Panc1 (cell line): Measurements from ENCODE around the gene MLNR. TPM values are rescaled to one million over a fixed set of nuclear protein-coding genes. Genes with fewer than 3 reads are reported as not detected.

Source experiments
- ATAC-seq: fragments of 200-7000 bp; cut with Tn5 transposase; 2 replicates; pipeline ENCODE4 v1.9.1; 2020; ENCODE audit warnings: mild to moderate bottlenecking, moderate library complexity
- BruUV-seq: library from RNA; stranded (reverse); fragments of 400-500 nt; replicated peaks from 2 replicates; lab custom pipeline; 2021; lab: Mats Ljungman, UMichigan
- CTCF ChIA-PET: fragments of 300-600 bp; sonication (Branson Sonifier 250); formaldehyde crosslinking; loops from one replicate; lab custom pipeline; 2022; ENCODE audit warnings: antibody characterized with exemption; lab: Charles Lee
- POLR2A ChIA-PET: fragments of 300-600 bp; sonication (Branson Sonifier 250); formaldehyde crosslinking; loops from one replicate; lab custom pipeline; 2022; ENCODE audit warnings: antibody characterized with exemption; lab: Charles Lee
- DNase-seq: peaks from one replicate; pipeline ENCODE4 v3.0.0-alpha.2; 2010; ENCODE audit warnings: low read depth, low spot score
- H3K27ac ChIP-seq: 2 replicates; pipeline ENCODE4 v1.5.1; 2011; ENCODE audit warnings: mild to moderate bottlenecking, low read length, inconsistent platforms
- H3K27me3 ChIP-seq: fragments of 200-500 bp; sonication (Bioruptor generic); 2 replicates; pipeline ENCODE4 v1.6.0; 2014; ENCODE audit warnings: low read length, inconsistent platforms; ENCODE audit not compliant: control insufficient read depth, insufficient read depth
- H3K36me3 ChIP-seq: fragments of 200-500 bp; sonication (Bioruptor generic); 2 replicates; pipeline ENCODE4 v1.5.1; 2014; ENCODE audit warnings: inconsistent platforms, mild to moderate bottlenecking, low read length, moderate library complexity; ENCODE audit not compliant: control insufficient read depth, insufficient read depth
- H3K4me1 ChIP-seq: 2 replicates; pipeline ENCODE4 v1.5.1; 2011; ENCODE audit warnings: inconsistent platforms, mild to moderate bottlenecking, low read length, moderate library complexity; ENCODE audit not compliant: control insufficient read depth, insufficient read depth
- H3K4me3 ChIP-seq, 2 experiments: 2 replicates each; pipeline ENCODE4 v1.5.1; 2011 to 2012; ENCODE audit warnings: low read depth in 2 of 2, low read length in 2 of 2, mild to moderate bottlenecking in 2 of 2, inconsistent platforms in 1 of 2, moderate library complexity in 1 of 2
- H3K9me3 ChIP-seq: fragments of 200-500 bp; sonication (Bioruptor generic); 2 replicates; pipeline ENCODE4 v1.5.1; 2014; ENCODE audit warnings: low read depth, mild to moderate bottlenecking, inconsistent platforms, low read length, moderate library complexity; ENCODE audit not compliant: control insufficient read depth, insufficient read depth
- CTCF ChIP-seq: fragments of 450-650 bp; IDR thresholded peaks from 2 replicates; pipeline ENCODE4 v1.5.1; 2017; ENCODE audit warnings: mild to moderate bottlenecking
- POLR2AphosphoS5 ChIP-seq: IDR thresholded peaks from 2 replicates; pipeline ENCODE4 v1.6.1; 2012; ENCODE audit warnings: mild to moderate bottlenecking, low read depth, low read length, moderate library complexity
- REST ChIP-seq, 2 experiments: IDR thresholded peaks; 2 replicates each; pipeline ENCODE4 v1.6.1; 2011 to 2012; ENCODE audit warnings: low read depth in 2 of 2, control low read depth in 1 of 2, low read length in 1 of 2, mild to moderate bottlenecking in 1 of 2, moderate library complexity in 1 of 2; ENCODE audit not compliant: insufficient read depth in 1 of 2
- SIN3A ChIP-seq: IDR thresholded peaks from 2 replicates; pipeline ENCODE4 v1.6.1; 2012; ENCODE audit warnings: low read depth, mild to moderate bottlenecking, low read length, moderate library complexity, borderline replicate concordance; ENCODE audit not compliant: insufficient read depth
- TCF7L2 ChIP-seq: IDR thresholded peaks from 2 replicates; pipeline ENCODE4 v1.6.1; 2011; ENCODE audit warnings: mild to moderate bottlenecking, low read depth, low read length, inconsistent platforms
- in situ Hi-C: cut with HindIII; loops from 2 replicates; pipeline ENCODE4 v1.10.0; 2016; ENCODE audit warnings: low sequenced_read_pairs, low pct_unique_long_range_greater_than_20kb
- intact Hi-C: fragments of 100-400 bp; cut with micrococcal nuclease; formaldehyde crosslinking; loops from one replicate; pipeline ENCODE4 v1.10.0; 2022; ENCODE audit not compliant: unreplicated experiment
- total RNA-seq: library from RNA; stranded (reverse); gene quantifications from one replicate; pipeline ENCODE4 v1.2.1, GENCODE V29; 2021; ENCODE audit not compliant: unreplicated experiment

MLNR gene
- total RNA-seq, 1 experiment from 2014 or later = 0.62 TPM

- ATAC-seq (no peak), DNase-seq (no peak)
- in situ Hi-C loops = no loop called here
- H3K27ac ChIP-seq = no peak overlapping the region
- H3K36me3 ChIP-seq = no peaks in the 10 kb centered on the region; the same call in 1 of the 2 replicates
- BruUV-seq = no TSS peak
- H3K4me3 ChIP-seq = no peak overlapping the region
- ChIA-PET POLR2A (no interaction called here), CTCF (no interaction called here)
- H3K4me1 ChIP-seq = no peaks in the 10 kb centered on the region; the same call in 1 of the 2 replicates
- no peaks in the 10 kb centered on the region for H3K27me3 ChIP-seq
- no peaks in the 10 kb centered on the region for H3K9me3 ChIP-seq
- intact Hi-C loops = no loop called here
- TF ChIP-seq TCF7L2 = no peak
Measured at GRCh38 chr13:49254007-49254406, 33.9 kb downstream of the MLNR start.

- ATAC-seq = no peak
- TF ChIP-seq TCF7L2 (no peak), REST (IDR thresholded peaks at IDR 0.05; ENCODE audit: insufficient read depth in 1 of 2, low read depth in 2 of 2, low read length in 1 of 2) (no peak), POLR2AphosphoS5 (no peak), CTCF (no peak), SIN3A (no peak)
- CTCF ChIA-PET = no interaction called here
- Histone ChIP-seq H3K4me1 (no peaks in the 10 kb centered on the region), H3K9me3 (no peaks in the 10 kb centered on the region), H3K4me3 (no peak overlapping the region), H3K27me3 (no peaks in the 10 kb centered on the region), H3K36me3 (no peaks in the 10 kb centered on the region; the same call in 1 of the 2 replicates), H3K27ac (no peak overlapping the region)
- intact Hi-C loops = no loop called here
- POLR2A ChIA-PET = no interaction called here
- BruUV-seq = no TSS peak
- no peak for DNase-seq
- in situ Hi-C loops = no loop called here
Measured at GRCh38 chr13:49256841-49257240, 36.7 kb downstream of the MLNR start.

GRCh38 chr13:49258089-49258796 lies 38.1 kb downstream of the MLNR start:
- Histone ChIP-seq H3K27ac (peak overlapping the region; percentile 54; the same call in 1 of the 2 replicates), H3K9me3 (no peaks in the 10 kb centered on the region), H3K4me3 (peak overlapping the region; percentile 18 to 41), H3K4me1 (no peaks in the 10 kb centered on the region), H3K36me3 (no peaks in the 10 kb centered on the region; the same call in 1 of the 2 replicates), H3K27me3 (no peaks in the 10 kb centered on the region)
- ChIA-PET CTCF (no interaction called here), POLR2A (no interaction called here)
- intact Hi-C loops = no loop called here
- ATAC-seq = no peak
- BruUV-seq = no TSS peak
- TF ChIP-seq SIN3A (no peak), REST (IDR thresholded peaks at IDR 0.05; ENCODE audit: insufficient read depth in 1 of 2, low read depth in 2 of 2, low read length in 1 of 2) (no peak), TCF7L2 (no peak), CTCF (no peak), POLR2AphosphoS5 (no peak)
- in situ Hi-C loops = no loop called here
- no peak for DNase-seq
